ENCODE data around the gene TCERG1L. TPM values are rescaled to one million over a fixed set of nuclear protein-coding genes. Genes with fewer than 3 reads are reported as not detected.

TCERG1L gene
- total RNA-seq, 1 donor from 2014 or later, result 0.05 TPM

DNA sequence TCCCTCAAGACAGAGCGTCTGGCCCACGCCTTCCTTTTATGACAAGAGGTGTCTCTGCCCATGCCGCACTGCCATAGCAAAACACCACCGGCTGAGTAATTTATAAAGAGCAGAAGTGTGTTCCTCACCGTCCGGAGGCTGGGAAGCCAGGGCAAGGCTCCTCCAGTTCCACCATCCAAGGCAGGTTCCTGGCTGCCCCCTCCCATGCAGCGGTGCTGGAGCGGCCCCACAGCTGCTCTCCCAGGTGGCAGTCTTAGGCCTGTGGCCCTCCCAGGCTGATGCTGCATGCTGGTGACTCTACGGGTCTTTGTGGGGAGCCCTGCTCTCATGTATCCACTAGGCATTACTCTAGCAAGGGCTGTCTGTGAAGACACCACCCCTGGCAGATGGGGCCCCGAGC is 113.1 kb downstream of the TCERG1L start:
- no peaks in the 10 kb centered on the region for H3K4me1 Mint-ChIP-seq (ENCODE audit: low read depth)
- H3K36me3 Mint-ChIP-seq (ENCODE audit: low read depth), result no peaks in the 10 kb centered on the region
- intact Hi-C loops (cut with micrococcal nuclease), result no loop called here
- no peak overlapping the region for H3K4me3 Mint-ChIP-seq
- no peaks in the 10 kb centered on the region for H3K27me3 Mint-ChIP-seq (ENCODE audit: insufficient read depth)
- DNase-seq (ENCODE audit: low spot score), result no peak
- H3K27ac Mint-ChIP-seq, result no peak overlapping the region
- H3K9me3 Mint-ChIP-seq, result no peaks in the 10 kb centered on the region

GRCh38 chr10:131196176-131196885 is 115.2 kb downstream of the TCERG1L start:
- H3K9me3 Mint-ChIP-seq, result no peaks in the 10 kb centered on the region
- no peak overlapping the region for H3K27ac Mint-ChIP-seq
- DNase-seq (ENCODE audit: low spot score), result no peak
- H3K4me3 Mint-ChIP-seq, result no peak overlapping the region
- H3K36me3 Mint-ChIP-seq (ENCODE audit: low read depth), result no peaks in the 10 kb centered on the region
- no peaks in the 10 kb centered on the region for H3K27me3 Mint-ChIP-seq (ENCODE audit: insufficient read depth)
- intact Hi-C loops (cut with micrococcal nuclease), result no loop called here
- no peaks in the 10 kb centered on the region for H3K4me1 Mint-ChIP-seq (ENCODE audit: low read depth)

DNA sequence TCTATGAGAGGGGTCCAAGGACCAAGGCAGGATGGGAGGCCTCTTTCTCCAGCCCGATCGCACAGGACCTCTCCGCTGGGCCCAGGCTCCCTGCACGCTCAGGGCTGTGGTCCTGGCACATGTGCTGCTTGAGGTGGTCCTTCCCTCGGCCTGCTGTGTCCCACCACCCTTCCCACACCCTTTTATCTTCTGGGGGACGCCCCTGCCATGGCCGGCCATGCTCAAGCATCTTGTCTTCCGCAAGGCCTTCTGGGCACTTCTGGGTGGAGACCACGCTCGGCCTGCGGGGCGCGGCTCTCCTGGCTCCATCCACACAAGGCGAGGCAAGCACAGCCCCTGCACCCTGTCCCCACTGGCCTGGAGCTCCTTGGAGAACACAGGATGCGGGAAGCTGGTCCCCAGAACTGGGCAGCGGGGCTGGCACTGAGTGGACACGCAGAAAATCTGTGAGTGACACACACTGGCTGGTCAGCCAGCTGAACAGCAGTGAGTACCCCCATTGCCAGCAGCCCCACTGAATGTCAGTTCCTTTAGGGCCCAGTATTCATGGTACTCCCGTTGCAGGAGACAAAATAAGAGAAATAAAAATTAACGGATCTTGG is 115.9 kb downstream of the TCERG1L start:
- Mint-ChIP-seq H3K27me3 (ENCODE audit: insufficient read depth) (no peaks in the 10 kb centered on the region), H3K27ac (no peak overlapping the region), H3K4me1 (ENCODE audit: low read depth) (no peaks in the 10 kb centered on the region), H3K36me3 (ENCODE audit: low read depth) (no peaks in the 10 kb centered on the region), H3K4me3 (no peak overlapping the region), H3K9me3 (no peaks in the 10 kb centered on the region)
- DNase-seq (ENCODE audit: low spot score), result no peak
- intact Hi-C loops (cut with micrococcal nuclease), result no loop called here

- H3K4me1 Mint-ChIP-seq (ENCODE audit: low read depth), result no peaks in the 10 kb centered on the region
- no peak for DNase-seq (ENCODE audit: low spot score)
- H3K27me3 Mint-ChIP-seq (ENCODE audit: insufficient read depth), result no peaks in the 10 kb centered on the region
- no peak overlapping the region for H3K27ac Mint-ChIP-seq
- intact Hi-C loops (cut with micrococcal nuclease), result no loop called here
- H3K36me3 Mint-ChIP-seq (ENCODE audit: low read depth), result no peaks in the 10 kb centered on the region
- H3K4me3 Mint-ChIP-seq, result no peak overlapping the region
- H3K9me3 Mint-ChIP-seq, result no peaks in the 10 kb centered on the region
These were observed 116.4 kb downstream of the TCERG1L start for GRCh38 chr10:131195116-131195515.

DNA sequence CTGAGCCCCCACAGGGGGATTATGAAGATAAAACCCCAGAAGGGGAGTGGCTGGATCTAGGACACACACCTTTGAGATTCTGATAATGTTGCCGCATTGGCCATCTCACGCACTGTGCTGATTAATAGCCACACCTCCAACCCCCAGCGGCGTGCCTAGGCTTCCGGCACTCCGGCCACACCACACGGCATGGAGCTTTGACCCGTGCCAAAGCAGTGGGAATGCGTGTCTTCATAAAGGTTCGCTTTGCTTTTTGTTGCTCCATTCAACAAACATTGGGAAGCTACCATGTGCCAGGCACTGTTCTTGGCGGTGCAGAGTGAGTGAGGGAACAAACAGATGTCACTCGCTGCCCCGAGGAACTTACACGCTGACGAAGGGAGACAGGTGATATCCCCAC is 117.6 kb downstream of the TCERG1L start:
- DNase-seq (ENCODE audit: low spot score), result no peak
- Mint-ChIP-seq H3K27ac (no peak overlapping the region), H3K27me3 (ENCODE audit: insufficient read depth) (no peaks in the 10 kb centered on the region), H3K36me3 (ENCODE audit: low read depth) (no peaks in the 10 kb centered on the region), H3K9me3 (no peaks in the 10 kb centered on the region), H3K4me1 (ENCODE audit: low read depth) (no peaks in the 10 kb centered on the region), H3K4me3 (no peak overlapping the region)
- intact Hi-C loops (cut with micrococcal nuclease), result no loop called here

- intact Hi-C loops (cut with micrococcal nuclease), result no loop called here
- Mint-ChIP-seq H3K4me3 (no peak overlapping the region), H3K27ac (no peak overlapping the region), H3K9me3 (no peaks in the 10 kb centered on the region), H3K36me3 (ENCODE audit: low read depth) (no peaks in the 10 kb centered on the region), H3K4me1 (ENCODE audit: low read depth) (no peaks in the 10 kb centered on the region), H3K27me3 (ENCODE audit: insufficient read depth) (no peaks in the 10 kb centered on the region)
- no peak for DNase-seq (ENCODE audit: low spot score)
These were observed 123.0 kb downstream of the TCERG1L start for GRCh38 chr10:131188494-131188893.

DNA sequence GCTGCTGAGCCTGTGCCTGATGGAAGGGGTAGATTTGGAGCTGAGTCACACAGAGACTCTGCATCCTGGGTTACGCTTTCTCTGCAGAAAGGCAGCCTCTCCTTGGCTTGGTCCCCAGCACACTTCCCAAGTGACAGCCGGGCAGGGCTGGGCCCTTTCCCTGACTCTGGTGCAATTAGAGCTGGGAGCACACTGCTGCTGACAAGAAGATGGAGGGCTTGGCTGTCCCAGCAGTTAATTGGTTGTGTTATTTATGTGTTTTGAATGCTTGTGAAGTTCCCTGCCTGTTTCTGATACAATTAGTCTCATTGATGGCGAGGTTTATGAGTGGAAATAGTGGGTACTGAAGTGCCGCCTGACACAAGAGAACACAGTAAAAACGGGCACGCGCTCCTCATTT is 123.6 kb downstream of the TCERG1L start:
- intact Hi-C loops (cut with micrococcal nuclease), result no loop called here
- H3K4me1 Mint-ChIP-seq (ENCODE audit: low read depth), result no peaks in the 10 kb centered on the region
- DNase-seq (ENCODE audit: low spot score), result no peak
- no peak overlapping the region for H3K27ac Mint-ChIP-seq
- no peaks in the 10 kb centered on the region for H3K9me3 Mint-ChIP-seq
- no peaks in the 10 kb centered on the region for H3K36me3 Mint-ChIP-seq (ENCODE audit: low read depth)
- H3K27me3 Mint-ChIP-seq (ENCODE audit: insufficient read depth), result no peaks in the 10 kb centered on the region
- no peak overlapping the region for H3K4me3 Mint-ChIP-seq

DNA sequence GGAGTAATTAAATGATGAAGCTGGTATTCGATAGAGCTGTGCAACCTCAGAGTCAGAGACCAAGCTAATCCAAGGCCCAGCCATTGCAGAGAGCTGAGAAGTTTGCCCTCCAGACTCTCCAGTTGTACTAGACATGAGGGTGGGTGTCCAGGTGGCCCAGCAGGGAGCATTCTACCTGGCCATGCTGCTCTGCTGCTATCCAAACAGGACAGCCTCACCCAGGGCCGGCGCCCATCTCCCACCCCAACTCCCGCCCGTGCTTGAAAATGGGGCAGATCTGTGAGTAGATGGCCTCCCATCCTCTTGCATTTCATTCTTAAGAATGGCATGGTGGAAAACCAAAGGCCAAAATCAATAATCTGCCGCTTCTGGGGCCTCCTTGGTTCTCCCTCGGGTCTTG is 124.2 kb downstream of the TCERG1L start:
- H3K9me3 Mint-ChIP-seq, result no peaks in the 10 kb centered on the region
- no peaks in the 10 kb centered on the region for H3K36me3 Mint-ChIP-seq (ENCODE audit: low read depth)
- no peak overlapping the region for H3K27ac Mint-ChIP-seq
- H3K4me3 Mint-ChIP-seq, result no peak overlapping the region
- H3K4me1 Mint-ChIP-seq (ENCODE audit: low read depth), result no peaks in the 10 kb centered on the region
- no peaks in the 10 kb centered on the region for H3K27me3 Mint-ChIP-seq (ENCODE audit: insufficient read depth)
- no peak for DNase-seq (ENCODE audit: low spot score)
- intact Hi-C loops (cut with micrococcal nuclease), result no loop called here

- no peak for DNase-seq (ENCODE audit: low spot score)
- Mint-ChIP-seq H3K4me1 (ENCODE audit: low read depth) (no peaks in the 10 kb centered on the region), H3K27ac (no peak overlapping the region), H3K4me3 (no peak overlapping the region), H3K9me3 (no peaks in the 10 kb centered on the region), H3K27me3 (ENCODE audit: insufficient read depth) (no peaks in the 10 kb centered on the region), H3K36me3 (ENCODE audit: low read depth) (no peaks in the 10 kb centered on the region)
- intact Hi-C loops (cut with micrococcal nuclease), result no loop called here
These were observed 124.8 kb downstream of the TCERG1L start for GRCh38 chr10:131186547-131187253.

DNA sequence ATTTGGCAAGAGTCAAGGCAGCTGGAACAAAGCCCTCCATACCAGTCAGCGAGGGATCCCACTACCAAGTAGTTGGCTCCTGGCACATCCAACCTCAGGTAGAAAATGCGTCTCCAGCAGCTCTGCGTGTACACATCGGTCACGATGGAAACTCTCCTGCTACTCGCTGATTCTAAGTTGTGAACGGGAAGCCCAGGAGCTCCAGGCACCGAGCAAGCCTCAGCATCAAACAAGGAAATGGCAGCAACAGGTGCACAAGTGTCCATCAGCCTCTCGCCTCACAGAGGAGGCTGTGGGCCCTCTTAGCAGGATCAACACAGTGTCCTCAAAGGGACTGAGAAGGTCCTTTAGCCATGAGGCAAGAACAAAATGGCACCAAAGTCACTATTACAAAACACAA is 127.0 kb downstream of the TCERG1L start:
- Mint-ChIP-seq H3K4me1 (ENCODE audit: low read depth) (no peaks in the 10 kb centered on the region), H3K27me3 (ENCODE audit: insufficient read depth) (no peaks in the 10 kb centered on the region), H3K9me3 (no peaks in the 10 kb centered on the region), H3K27ac (no peak overlapping the region), H3K4me3 (no peak overlapping the region), H3K36me3 (ENCODE audit: low read depth) (no peaks in the 10 kb centered on the region)
- DNase-seq (ENCODE audit: low spot score), result no peak
- intact Hi-C loops (cut with micrococcal nuclease), result no loop called here

DNA sequence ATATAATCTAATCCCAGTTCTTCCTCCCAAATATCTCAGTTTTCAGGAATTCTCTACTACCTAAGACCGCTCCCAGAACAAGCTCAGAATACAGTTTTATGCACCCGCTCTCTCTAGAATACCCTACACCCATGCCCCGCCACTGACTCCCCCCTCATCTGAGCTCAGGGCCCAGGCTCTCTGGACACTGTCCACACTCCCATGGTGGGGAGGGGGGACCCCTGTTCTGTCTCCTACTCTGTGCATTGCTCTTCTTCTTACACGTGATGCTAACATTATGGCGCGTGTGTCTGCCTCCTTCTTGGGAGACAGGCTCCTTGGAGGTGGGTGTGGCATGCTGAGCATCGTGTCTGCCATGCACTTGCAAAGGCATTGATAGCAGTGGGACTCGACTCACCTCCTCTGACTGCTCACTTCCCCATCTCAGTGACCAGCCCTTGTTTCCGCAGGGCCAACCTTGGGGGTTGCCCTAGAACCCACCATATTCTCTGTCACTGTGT is 127.9 kb downstream of the TCERG1L start:
- Mint-ChIP-seq H3K27me3 (ENCODE audit: insufficient read depth) (no peaks in the 10 kb centered on the region), H3K9me3 (no peaks in the 10 kb centered on the region), H3K27ac (no peak overlapping the region), H3K4me1 (ENCODE audit: low read depth) (no peaks in the 10 kb centered on the region), H3K4me3 (no peak overlapping the region), H3K36me3 (ENCODE audit: low read depth) (no peaks in the 10 kb centered on the region)
- intact Hi-C loops (cut with micrococcal nuclease), result no loop called here
- no peak for DNase-seq (ENCODE audit: low spot score)

- Mint-ChIP-seq H3K4me1 (ENCODE audit: low read depth) (no peaks in the 10 kb centered on the region), H3K9me3 (no peaks in the 10 kb centered on the region), H3K27me3 (ENCODE audit: insufficient read depth) (no peaks in the 10 kb centered on the region), H3K4me3 (no peak overlapping the region), H3K27ac (no peak overlapping the region), H3K36me3 (ENCODE audit: low read depth) (no peaks in the 10 kb centered on the region)
- DNase-seq (ENCODE audit: low spot score), result no peak
- intact Hi-C loops (cut with micrococcal nuclease), result no loop called here
These were observed 130.1 kb downstream of the TCERG1L start for GRCh38 chr10:131181456-131181855.

- H3K4me3 Mint-ChIP-seq, result no peak overlapping the region
- H3K36me3 Mint-ChIP-seq (ENCODE audit: low read depth), result no peaks in the 10 kb centered on the region
- intact Hi-C loops (cut with micrococcal nuclease), result no loop called here
- no peak overlapping the region for H3K27ac Mint-ChIP-seq
- no peaks in the 10 kb centered on the region for H3K9me3 Mint-ChIP-seq
- no peak for DNase-seq (ENCODE audit: low spot score)
- H3K4me1 Mint-ChIP-seq (ENCODE audit: low read depth), result no peaks in the 10 kb centered on the region
- H3K27me3 Mint-ChIP-seq (ENCODE audit: insufficient read depth), result no peaks in the 10 kb centered on the region
These were observed 130.6 kb downstream of the TCERG1L start for GRCh38 chr10:131180740-131181415.

Data from activated T-helper 1 cell treated with anti-CD3 and anti-CD28 coated beads, Interleukin-12 subunit alpha, Interleukin-12 subunit beta, Interleukin-2, Interleukin-4 antibody, amounts not matched to agents 30 ng/mL and 10 ng/mL and 1 ng/mL, durations not matched to agents 14 hours and 24 hours and 36 hours (primary cell).